Measurements from ENCODE around the gene GHR. TPM values are rescaled to one million over a fixed set of nuclear protein-coding genes. Genes with fewer than 3 reads are reported as not detected.

GHR gene
- total RNA-seq, 1 donor from 2014 or later = 0.61 TPM

DNA sequence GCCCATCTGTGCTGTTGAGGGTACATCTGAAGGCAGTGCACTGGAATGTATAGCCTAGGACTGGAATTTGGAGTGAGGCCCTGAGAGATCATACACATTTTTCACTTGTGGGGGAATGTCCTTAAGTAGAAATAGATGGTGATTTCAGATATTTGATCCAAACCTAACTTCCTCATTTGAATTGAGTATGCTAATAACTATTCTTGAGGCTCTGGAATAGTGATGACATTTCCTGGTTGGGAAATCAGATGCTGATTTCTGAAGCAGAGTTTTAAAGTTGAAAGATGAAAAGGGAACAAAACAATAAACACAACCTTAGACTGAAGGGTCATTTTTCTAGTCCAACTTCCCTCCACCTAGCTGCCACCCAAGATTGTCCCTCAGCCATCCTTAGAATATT lies 170.4 kb downstream of the GHR start:
- H3K36me3 Mint-ChIP-seq (ENCODE audit: low read depth) = no peaks in the 10 kb centered on the region
- TF ChIP-seq, protein P1, sequence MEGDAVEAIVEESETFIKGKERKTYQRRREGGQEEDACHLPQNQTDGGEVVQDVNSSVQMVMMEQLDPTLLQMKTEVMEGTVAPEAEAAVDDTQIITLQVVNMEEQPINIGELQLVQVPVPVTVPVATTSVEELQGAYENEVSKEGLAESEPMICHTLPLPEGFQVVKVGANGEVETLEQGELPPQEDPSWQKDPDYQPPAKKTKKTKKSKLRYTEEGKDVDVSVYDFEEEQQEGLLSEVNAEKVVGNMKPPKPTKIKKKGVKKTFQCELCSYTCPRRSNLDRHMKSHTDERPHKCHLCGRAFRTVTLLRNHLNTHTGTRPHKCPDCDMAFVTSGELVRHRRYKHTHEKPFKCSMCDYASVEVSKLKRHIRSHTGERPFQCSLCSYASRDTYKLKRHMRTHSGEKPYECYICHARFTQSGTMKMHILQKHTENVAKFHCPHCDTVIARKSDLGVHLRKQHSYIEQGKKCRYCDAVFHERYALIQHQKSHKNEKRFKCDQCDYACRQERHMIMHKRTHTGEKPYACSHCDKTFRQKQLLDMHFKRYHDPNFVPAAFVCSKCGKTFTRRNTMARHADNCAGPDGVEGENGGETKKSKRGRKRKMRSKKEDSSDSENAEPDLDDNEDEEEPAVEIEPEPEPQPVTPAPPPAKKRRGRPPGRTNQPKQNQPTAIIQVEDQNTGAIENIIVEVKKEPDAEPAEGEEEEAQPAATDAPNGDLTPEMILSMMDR (conservative IDR thresholded peaks at IDR 0.05) = no peak
- H3K27ac Mint-ChIP-seq (ENCODE audit: unreplicated experiment) = no peak overlapping the region
- no peak for DNase-seq (ENCODE audit: low read depth, low spot score)
- no peaks in the 10 kb centered on the region for H3K27me3 Mint-ChIP-seq (ENCODE audit: low read depth)
- no peak overlapping the region for H3K4me3 Mint-ChIP-seq
- no peaks in the 10 kb centered on the region for H3K4me1 Mint-ChIP-seq
- no peaks in the 10 kb centered on the region for H3K9me3 Mint-ChIP-seq

DNA sequence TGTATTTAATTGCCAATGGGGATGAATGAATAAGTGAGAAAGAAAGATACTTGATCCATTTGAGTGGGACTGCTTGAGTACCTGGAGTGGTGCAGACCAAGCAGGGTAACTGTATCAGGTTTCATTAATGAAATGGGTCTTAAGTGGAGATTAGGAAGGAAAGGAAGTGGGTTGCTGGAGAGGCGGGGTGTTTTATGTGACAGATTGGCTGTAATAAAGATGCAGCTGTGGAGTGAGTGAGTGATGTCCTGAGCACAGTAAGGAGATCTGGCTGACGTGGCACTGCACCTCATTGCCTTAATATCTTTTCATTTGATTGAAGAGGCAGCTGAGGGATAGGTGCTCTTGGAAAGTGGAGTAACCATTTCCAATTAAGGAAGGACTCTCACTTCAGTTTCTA lies 172.4 kb downstream of the GHR start:
- no peaks in the 10 kb centered on the region for H3K9me3 Mint-ChIP-seq
- no peaks in the 10 kb centered on the region for H3K27me3 Mint-ChIP-seq (ENCODE audit: low read depth)
- H3K4me1 Mint-ChIP-seq = no peaks in the 10 kb centered on the region
- no peak for DNase-seq (ENCODE audit: low read depth, low spot score)
- no peak overlapping the region for H3K4me3 Mint-ChIP-seq
- H3K27ac Mint-ChIP-seq (ENCODE audit: unreplicated experiment) = no peak overlapping the region
- H3K36me3 Mint-ChIP-seq (ENCODE audit: low read depth) = no peaks in the 10 kb centered on the region
- TF ChIP-seq, protein P1 (conservative IDR thresholded peaks at IDR 0.05) = no peak

DNA sequence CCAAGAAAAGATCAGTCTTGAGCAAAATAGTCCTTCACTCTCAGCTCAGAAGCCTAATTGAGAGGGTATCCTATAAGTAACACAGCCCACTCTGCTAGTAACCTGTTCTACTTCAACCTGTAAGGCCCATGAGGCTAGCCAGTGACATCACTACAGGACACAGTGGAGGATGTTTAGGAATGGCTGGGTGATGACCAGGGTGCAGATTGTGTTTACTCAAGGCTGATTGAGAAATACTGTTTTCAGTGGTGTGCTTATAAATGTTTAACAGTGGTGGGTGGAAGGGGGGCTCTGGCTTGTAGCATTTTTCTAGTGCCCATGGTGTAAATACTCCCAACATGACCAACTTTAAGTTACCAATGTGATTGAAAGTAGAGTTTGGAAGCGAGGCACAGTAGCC lies 173.6 kb downstream of the GHR start:
- H3K36me3 Mint-ChIP-seq (ENCODE audit: low read depth) = no peaks in the 10 kb centered on the region
- DNase-seq (ENCODE audit: low read depth, low spot score) = no peak
- H3K27me3 Mint-ChIP-seq (ENCODE audit: low read depth) = no peaks in the 10 kb centered on the region
- no peaks in the 10 kb centered on the region for H3K9me3 Mint-ChIP-seq
- H3K27ac Mint-ChIP-seq (ENCODE audit: unreplicated experiment) = no peak overlapping the region
- H3K4me3 Mint-ChIP-seq = no peak overlapping the region
- TF ChIP-seq, protein P1 (conservative IDR thresholded peaks at IDR 0.05) = no peak
- H3K4me1 Mint-ChIP-seq = no peaks in the 10 kb centered on the region

DNA sequence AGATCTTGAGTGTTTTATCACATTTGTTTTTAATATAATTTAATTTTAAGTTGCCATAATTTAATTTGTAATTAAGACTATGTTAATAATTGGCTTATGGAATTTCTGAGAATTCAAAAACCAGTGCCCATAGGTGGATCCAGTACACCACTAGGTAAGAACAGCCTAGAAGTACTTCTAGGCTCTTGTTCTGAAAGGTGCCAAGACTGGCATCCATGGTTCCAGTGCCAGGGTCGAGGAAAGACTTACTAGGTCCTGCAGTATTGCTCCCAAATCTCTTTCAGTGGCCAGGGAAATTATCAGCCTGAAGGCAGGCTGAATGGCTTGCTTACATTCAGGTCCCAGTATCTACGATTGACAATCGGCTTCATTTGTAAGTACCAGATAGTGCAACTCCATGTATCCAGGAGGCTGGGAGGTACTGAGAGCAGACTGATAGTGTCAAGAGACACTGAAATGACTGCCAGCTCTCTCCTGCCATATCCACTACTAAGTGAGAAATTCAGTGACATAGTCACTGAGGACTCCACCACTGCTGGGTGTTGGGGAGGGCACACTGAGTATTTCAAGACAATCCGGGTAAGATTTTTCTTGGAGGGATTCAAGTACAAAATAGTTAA lies 174.2 kb downstream of the GHR start:
- Mint-ChIP-seq H3K4me3 (no peak overlapping the region), H3K9me3 (no peaks in the 10 kb centered on the region), H3K36me3 (ENCODE audit: low read depth) (no peaks in the 10 kb centered on the region), H3K27ac (ENCODE audit: unreplicated experiment) (no peak overlapping the region), H3K4me1 (no peaks in the 10 kb centered on the region), H3K27me3 (ENCODE audit: low read depth) (no peaks in the 10 kb centered on the region)
- DNase-seq (ENCODE audit: low read depth, low spot score) = no peak
- TF ChIP-seq, protein P1 (conservative IDR thresholded peaks at IDR 0.05) = no peak

DNA sequence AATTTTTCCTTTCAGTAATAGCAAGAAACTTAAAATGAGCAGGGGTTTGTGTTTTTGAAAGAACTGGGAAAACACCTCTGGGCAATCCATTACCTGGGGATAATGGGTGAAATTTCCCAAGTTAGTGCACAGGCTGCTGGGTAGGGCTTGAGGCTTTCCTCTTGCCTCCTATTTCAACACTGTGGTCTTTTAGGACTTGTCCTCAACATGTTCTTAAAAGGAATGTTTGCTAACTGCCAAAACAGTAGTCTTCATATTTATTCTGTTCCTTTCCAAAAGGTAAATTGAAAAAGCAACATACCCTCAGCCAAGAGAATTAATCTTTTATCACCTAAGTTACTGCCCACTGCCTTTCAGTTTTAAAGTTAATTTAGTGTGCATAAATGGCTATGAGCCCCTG lies 175.1 kb downstream of the GHR start:
- DNase-seq (ENCODE audit: low read depth, low spot score) = no peak
- Mint-ChIP-seq H3K4me1 (no peaks in the 10 kb centered on the region), H3K36me3 (ENCODE audit: low read depth) (no peaks in the 10 kb centered on the region), H3K9me3 (no peaks in the 10 kb centered on the region), H3K4me3 (no peak overlapping the region), H3K27me3 (ENCODE audit: low read depth) (no peaks in the 10 kb centered on the region), H3K27ac (ENCODE audit: unreplicated experiment) (no peak overlapping the region)
- TF ChIP-seq, protein P1 (conservative IDR thresholded peaks at IDR 0.05) = no peak

All from neural crest cell (in vitro differentiated cells).